GM21619 (cell line): ENCODE results near the gene LSAMP.
"Not testable (repeated sequence)": the region's sequence is repeated elsewhere in the genome, so short reads cannot be mapped to it uniquely, and the experiment has no call there.

Experiments used
- ATAC-seq: cut with Tn5 transposase; IDR thresholded peaks from one replicate; pipeline ENCODE4 v1.9.1; 2021; ENCODE audit not compliant: unreplicated experiment

Gene LSAMP

DNA sequence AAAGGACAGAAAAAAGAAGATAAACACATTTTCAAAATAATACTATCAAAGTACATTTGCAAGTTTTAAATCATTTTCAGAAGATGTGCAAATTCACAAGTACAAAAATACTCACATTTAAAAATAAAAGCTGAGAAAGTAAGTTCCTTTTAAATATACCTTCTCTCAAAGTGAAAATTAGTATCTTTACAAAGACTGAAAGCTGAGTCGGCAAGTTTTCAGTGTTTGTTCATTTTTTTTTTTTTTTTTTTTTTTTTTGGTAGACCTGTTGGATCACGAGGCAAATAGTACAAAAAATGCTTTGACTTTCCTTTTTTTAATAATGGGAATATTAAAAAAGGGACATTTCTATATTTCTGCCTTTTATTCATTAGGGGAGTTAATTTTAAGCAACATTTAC is 317.8 kb downstream of the LSAMP start:
- ATAC-seq, result no peak

DNA sequence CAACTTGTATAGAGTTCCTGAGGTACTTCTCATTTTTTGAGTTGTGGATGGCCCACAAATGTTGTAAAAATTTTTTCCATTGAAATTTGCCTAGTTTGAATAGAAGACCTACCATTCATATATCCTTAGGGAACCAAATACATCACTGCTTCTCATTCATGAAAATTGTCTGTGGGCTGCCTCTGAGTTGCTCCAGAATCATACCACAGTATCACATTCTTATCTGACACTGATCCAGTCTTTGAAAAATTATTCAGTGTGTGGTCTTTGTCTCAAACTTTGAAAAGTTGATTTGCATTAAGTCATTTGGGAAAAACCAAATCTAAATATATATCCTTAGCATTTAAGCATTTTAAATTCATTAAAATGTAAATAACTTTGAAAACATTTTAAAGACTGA is 321.1 kb downstream of the LSAMP start:
- ATAC-seq, result no peak

DNA sequence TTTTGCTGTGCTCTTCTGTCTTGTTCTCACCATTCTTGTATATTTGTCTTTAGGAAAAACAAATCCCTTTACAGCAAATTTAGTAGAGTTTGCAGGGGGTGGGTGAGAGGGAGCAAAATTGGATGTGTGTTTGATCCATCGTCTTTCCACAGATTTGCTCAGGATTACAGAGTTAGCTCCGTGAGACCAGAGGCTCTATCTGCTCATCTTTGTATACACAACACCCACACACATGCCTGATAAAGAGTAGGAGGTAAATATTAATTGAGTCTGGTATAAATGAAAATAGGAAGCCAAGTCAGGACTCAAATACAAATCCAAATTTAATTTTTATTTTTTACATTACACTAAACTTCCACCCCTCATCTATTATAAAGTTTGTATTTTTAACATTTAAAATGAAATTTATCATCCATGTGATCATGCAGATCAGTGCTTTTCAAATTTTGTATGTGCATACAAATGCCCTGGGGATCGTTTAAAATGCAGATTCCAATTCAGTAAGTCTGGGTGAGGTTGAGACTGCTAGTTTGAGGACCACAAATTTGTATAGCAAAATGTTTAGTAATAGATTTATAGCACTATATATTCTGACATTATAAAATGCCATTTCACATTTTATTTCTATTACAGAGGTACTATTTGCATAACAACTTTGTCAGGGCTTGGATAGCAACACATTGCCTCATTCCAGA is 326.7 kb downstream of the LSAMP start:
- ATAC-seq, result no peak

DNA sequence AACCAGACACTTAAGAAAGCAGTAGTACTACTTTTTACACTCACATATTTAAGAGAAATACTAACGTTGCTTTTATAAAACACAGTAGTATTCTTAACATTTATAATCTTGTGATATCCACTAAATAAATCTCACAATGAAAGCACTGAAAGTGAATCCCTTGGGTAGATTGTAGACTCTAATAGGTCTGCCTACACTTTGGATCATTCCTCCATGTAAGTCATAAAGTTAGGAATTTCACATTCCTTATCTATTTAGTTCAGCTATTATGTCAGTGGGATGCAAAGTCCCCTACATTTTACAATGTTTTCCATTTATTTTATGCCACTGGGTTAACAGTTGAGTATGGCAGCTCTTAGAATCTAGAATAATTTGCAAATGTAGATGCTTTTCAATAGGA is 330.7 kb downstream of the LSAMP start:
- ATAC-seq, result no peak

DNA sequence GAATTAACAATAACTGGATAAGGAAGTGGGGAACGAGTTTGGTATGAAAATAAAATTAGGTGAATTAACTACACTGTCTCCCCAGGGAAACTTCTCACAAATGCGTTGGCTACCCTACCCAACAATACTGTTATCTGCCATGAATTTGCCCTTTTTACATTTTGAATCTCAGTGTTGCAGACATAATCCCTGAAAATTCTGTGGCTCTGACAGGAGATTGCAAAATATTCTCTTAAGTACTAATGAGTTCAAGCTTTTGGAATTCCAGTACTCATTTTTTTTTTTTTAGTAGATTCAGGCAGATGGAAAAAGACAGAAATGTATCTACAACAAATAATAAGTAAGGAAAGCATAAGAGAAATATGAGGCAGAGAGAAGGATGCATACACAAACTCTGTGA is 332.6 kb downstream of the LSAMP start:
- no peak for ATAC-seq

DNA sequence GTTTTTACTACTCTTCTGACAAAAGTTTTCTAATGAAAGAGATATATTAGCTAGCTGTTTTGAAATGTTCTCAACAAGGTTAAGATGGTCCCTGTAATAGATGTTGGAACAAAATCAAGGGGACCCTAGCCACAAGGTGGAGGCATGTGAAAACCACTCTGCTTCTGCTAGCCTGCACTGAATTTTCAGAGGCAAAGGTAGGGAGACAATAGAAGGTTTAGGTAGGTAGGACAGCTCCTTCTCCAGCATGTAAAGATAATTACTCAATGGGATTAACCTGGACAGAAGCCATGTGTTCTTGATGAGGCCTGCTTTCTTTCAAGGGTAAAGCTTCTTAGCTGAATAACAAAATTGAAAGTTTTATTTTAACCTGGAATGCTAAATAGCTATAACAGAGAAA is 333.5 kb downstream of the LSAMP start:
- ATAC-seq, result no peak

DNA sequence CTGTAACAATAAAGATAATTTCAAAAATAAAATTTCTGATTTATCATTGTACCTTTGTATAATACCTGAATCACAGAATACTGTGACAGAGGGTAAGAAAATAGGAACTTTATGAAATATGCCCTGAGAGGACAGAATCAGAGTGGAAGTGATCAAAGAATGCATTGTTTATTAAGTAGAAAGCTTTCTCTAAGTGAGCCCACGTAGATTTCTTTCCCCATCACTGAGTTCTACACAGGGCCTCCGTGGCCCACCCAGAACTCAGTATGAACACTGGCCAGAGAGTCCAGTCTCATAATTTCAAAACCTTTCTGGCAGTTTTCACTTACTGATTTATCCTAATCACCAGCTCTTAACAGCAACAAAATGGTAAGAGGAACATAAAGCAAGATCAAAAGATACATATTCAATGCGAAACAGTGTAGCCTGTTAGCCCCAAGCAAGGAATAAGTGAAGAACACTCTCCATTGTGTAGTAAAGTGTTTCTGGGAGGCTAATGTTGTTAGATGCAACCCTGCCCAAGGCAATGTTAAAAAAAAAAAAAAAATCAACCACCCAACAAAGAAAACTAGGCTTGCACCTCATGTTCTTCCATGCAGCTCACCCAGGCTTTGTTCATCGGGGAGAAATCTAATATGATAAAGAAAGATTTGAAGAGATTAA is 341.3 kb downstream of the LSAMP start:
- no peak for ATAC-seq

DNA sequence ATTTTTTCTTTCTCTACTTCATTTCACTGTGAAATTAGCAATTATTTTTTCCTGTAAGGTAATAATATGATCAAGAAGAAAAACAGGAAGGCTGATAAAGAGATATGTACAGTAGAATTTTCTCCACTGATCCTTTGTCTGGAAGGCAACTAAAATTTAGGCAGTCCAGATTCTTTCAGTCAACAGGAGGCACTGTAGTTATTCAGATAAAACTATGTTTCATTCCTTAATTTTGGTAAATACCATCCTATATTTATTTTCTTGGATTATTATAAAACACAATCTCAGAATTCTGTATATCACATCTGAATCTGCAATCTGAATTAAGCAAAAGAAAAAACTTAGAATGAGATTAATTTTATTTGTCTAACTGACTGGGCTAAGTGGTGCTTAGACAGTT is 343.2 kb downstream of the LSAMP start:
- ATAC-seq, result no peak

DNA sequence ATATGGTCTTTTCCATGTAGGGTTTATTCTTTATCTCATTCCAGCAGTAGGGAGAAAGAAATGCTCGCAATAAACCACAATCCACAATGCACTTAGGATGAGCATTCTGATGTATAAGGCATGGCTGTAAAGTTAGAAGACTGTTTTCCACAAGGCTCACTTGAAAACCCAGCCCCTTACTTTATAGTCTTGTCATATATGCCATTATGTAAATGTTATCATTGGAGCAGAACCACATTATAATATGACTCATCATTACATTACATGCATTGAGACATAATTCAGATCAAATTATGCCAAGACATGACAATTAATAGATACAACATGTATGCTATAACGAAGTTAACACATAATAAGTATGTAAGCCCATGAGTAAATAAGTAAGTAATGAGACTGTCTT is 348.1 kb downstream of the LSAMP start:
- ATAC-seq, result no peak

DNA sequence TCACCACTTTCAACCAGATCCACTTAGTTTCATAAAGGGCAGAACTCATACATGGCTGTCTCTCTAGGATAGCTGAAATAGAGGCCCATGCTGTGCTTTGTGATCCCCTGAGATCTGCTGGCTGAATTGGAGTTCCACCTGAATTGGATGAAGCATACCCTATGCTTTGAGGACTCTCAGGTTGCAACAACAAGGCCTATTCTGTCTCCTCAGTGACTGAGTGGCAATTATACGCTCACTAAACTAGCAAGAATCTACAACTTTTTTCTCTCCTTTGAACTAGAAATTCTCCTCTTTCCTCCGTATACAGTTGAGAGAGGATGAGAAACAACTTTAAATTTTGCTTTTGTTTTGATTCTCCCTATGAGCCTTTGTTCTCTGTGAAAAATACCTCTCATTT is 348.7 kb downstream of the LSAMP start:
- ATAC-seq, result no peak

DNA sequence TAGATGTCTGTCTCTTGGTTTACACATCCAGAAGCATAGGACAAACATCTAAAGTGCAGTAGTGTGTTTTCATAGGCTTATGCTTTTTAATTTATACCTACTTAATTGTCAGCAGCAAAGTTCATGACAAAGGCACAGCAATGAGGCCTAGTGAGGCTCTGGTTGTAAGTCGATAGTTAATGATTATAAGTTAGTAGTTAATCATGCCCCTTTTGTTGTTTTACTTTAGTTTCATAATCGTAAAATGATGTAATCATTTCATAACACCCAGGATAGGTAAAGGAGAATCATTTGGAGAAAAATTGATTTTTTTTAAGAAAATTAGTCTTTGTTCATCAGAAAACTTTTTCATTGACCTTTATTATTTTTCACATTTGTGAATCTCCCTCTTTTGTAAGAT is 351.9 kb downstream of the LSAMP start:
- ATAC-seq, result no peak

DNA sequence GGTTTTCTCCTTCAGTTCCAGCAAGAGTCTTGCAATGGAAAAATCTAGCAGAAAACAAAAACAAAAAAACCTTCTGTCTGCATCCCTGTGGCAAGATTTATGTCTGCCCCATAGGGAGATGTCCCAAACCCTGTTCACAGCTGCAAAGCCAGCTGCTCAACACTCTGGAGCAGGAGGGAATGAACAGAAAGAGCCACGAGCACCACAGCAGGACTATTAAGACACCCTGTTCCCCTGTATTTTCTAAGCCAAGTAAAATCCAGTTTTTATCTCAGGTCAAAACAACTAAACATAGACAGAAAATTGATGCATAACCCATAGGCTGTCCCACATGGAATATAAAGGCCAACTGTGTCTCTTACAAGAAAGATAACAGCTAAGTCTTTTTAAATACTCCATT is 357.9 kb downstream of the LSAMP start:
- ATAC-seq, result no peak

DNA sequence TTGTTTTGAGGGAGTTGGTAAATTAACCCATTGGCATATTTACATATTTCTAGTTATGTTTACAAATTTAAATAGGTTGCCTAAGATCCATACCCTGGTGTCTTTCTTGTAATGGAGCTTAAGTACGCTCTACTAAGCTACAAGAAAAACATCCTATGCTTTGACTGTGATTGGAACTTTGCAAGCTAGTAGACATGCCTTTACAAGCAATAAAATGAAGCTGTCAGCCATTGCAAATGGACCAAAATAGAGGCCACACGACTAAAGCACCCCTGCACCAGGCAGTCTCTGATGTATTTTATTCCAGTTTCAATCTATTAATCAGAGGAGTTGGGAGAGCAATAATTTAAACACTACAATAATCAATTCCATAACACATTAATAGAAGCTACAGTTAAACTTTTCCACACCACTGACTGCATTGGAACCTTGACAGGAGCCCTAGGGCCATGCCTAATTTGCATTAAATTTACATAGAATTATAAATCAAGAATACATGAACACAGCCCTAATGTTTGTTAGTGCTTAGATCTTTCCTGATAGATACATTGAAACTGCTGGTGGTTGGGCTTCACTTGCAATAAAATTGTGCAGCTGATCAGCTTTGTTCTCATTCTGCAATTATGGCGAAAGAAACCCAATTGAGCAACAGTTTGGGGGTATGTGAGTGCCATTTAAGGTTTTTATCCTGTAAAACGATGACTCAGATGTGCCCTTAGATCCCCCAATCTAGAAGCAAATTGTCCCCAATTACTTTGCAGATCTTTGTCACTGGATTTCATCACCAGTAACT is 360.1 kb downstream of the LSAMP start:
- no peak for ATAC-seq

DNA sequence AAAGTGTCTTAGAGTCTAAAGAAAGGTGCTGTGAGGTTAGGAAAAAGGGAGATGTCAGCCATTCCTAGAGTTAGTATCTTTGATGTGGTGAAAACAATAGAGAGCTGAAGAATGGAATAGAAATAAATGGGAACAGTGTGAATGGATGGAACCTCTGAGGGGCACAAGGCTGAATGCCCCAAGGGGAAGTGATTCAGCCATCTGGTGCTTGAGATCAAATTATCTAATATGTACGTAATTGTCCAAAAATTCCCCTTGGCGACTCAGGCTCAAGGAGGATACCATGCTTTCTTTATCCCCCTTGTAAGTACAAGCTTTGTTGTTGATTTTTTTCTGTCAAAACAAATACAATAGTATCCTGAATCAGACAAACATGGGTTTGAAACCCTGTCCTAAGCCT is 361.6 kb downstream of the LSAMP start:
- no peak for ATAC-seq

DNA sequence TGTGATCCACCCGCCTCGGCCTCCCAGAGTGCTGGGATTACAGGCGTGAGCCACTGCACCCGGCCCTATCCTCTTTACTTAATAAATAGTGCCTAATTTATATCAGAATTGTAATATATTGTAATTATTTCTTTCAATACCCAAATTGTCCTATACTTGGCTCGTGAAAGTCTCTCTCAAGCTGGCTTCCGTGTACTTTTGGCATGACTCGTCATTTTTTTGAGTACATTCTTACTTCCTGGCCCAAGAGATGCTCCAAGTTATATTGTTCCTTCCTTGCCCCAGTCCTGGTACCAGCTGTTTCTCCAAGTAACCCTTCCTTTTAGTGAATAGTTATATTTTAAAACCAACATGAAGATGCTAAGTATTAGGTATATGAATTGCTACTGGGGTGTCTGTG is 366.7 kb downstream of the LSAMP start:
- no peak for ATAC-seq

DNA sequence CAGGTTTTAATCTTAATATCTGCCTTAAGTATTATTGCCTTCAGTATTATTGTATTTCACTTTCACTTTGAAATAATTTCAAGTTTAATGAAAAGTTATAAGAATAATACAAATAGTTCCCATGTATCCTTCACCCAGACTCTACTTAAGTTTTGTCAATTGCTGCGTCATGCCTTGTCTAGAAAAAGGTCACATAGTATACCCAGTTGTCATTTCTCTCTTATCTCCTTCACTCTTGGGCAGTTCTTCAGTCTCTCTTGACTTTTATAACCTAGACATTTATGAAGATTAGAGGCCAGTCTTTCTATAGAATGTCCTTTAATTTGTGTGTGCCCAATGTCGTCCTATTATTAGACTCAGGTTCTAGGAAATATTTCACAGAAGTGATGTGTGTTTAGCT is 367.7 kb downstream of the LSAMP start:
- no peak for ATAC-seq

DNA sequence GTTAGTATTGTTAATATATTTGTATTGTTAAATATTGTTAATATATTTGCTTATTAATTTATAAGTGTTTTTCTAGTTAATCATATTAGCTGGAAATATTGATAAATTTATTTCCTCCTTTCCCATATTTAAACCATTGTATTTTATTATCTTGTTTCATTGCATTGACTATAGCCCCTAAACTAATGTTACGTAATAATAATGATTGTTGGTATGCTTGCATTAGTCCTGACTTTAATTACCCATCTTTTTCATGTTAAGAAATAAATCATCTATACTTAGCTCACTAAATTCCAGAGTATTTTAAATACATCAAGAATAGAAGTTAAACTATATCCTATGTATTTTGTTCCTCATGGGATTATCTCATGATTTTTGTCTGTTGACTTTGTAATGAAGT is 368.2 kb downstream of the LSAMP start:
- ATAC-seq, result no peak

DNA sequence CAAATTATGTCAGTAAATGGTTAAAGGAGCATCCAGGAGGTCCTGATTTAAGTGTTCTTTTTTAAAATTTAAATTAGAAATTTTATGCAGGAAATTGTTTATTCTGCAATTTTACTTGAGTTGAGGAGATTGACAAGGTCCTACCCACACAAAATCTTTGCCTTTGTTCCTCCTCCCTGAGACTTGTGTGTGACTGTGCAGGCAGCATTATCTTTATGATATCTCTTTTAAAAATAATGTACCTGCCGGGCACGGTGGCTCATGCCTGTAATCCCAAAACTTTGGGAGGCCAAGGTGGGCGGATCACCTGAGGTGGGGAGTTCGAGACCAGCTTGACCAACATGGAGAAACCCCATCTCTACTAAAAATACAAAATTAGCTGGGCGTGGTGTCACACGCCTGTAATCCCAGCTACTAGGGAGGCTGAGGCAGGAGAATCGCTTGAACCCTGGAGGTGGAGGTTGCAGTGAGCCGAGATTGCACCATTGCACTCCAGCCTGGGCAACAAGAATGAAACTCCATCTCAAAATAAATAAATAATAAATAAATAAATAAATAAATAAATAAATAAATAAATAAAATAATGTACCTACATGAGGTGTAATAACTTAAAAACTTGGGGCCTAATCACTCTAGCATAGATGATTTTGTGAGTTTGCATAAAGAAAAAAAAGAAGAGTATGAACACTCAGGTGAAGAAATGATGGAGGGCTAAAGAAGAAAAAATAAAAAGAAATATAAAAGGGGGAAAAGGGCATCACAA is 374.6 kb downstream of the LSAMP start:
- not testable (repeated sequence) for ATAC-seq

DNA sequence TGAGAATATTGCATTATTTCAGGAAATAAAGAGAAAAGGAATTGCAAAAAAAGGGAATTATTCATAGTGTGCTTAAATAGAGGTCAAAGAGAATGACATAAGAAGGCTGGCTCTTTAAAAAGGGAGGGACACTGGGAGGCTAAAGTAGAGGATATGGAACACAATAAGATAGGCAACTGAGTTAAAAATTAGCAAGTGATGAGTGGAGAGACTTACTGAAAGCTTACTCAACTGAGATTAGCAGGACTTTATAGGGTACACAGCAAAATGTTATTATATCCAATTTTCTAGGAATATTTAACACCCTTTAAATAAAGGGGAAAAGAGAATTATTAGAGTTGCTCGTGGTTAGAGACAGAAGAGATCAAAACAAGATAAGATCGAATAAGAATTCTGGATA is 375.2 kb downstream of the LSAMP start:
- no peak for ATAC-seq

DNA sequence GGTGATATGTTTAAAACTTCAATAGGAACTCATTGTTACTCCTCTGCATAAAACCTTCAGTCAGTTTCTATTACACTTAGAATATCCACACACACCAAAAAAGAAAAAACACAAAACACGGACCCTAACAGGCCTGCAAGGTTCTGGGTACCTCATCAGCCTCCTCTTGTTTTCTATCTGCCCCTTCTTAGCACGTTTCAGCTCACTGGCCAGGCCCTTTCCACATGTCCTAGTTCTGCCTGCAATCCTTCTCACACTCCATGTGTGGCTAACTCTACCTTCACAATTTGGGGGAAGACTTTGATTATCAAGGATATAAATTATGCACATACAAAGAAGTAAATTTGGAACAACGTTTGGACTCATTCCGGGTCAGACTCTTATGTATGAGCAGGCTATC is 376.3 kb downstream of the LSAMP start:
- no peak for ATAC-seq

DNA sequence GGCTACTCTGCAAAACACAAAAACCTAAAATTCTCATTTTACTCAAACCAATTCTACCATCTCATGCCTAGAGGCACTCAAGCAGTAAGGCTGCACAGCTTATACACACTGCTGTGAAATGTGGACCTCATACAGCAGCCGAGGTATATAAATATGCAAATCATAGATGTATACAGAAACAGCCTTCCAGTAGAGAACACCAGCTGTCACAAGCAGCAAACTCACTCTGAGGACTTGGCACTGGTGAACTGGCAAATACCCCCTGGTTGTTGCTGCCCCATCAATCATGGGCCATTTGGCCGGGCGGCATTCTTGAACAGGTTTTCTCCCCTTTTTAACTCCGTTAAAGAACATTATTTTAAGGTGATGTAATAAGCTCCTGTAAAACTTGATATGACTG is 378.0 kb downstream of the LSAMP start:
- peak; percentile 97 for ATAC-seq

DNA sequence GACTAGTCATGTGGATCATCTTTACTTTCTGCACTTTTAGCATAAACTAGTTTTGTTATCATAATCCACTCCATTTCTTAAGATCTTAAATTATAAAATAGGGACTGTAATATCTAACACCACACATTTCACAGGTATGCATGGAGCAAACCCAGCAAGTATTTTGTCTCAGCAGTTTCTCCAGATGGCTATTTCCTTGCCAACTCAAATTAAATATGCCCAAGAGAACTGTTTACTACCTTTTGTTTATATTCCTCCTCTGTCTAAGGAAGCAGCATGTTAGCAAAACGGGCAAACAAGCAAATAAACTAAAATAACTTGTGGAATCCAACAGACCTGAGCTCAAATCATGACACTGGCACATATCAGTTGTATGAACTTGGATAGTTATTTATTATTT is 379.8 kb downstream of the LSAMP start:
- no peak for ATAC-seq
